Measurements from ENCODE around the gene PCBD1.

The PCBD1 gene

DNA sequence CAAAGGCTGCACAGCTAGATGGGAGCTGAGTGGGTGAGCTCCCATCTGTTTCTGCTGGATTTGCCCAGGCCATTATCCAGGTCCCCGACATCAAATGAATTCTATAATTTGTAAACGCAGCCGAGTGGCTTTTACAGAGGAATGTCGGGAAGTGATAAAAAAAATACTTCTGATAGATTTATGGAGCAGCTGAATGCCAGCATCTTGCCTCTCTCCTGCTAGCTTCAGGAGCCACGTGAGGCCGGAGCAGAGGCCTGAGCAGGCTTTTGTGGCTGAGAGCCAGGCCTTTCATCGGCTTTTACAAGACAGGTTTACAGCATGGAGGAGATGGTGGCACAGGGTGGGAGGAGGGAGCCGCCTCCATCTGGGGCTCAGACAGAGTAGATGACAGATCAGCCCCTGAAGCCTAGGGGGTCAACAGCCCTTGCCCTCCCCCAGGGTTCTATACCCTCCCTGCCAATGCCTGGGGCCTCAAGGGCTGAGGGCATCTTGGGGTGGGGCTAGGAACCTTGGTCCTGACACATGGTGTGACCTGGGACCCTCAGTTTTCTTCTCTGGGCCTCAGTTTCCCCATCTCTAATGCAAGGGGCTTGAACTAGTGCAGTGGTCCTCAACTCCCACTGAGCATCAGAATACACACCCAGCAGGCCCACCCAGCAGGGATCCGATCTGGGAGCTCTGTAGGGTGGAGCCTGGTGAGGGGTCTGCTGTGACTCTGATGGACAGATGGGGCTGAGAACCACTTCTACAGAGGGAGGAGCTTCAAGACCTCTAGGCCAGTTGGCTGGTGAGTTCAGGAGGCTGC lies 44.2 kb upstream of the PCBD1 start:
- TF ChIP-seq, protein P1, sequence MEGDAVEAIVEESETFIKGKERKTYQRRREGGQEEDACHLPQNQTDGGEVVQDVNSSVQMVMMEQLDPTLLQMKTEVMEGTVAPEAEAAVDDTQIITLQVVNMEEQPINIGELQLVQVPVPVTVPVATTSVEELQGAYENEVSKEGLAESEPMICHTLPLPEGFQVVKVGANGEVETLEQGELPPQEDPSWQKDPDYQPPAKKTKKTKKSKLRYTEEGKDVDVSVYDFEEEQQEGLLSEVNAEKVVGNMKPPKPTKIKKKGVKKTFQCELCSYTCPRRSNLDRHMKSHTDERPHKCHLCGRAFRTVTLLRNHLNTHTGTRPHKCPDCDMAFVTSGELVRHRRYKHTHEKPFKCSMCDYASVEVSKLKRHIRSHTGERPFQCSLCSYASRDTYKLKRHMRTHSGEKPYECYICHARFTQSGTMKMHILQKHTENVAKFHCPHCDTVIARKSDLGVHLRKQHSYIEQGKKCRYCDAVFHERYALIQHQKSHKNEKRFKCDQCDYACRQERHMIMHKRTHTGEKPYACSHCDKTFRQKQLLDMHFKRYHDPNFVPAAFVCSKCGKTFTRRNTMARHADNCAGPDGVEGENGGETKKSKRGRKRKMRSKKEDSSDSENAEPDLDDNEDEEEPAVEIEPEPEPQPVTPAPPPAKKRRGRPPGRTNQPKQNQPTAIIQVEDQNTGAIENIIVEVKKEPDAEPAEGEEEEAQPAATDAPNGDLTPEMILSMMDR (IDR thresholded peaks at IDR 0.05), result no peak
- no peak for TF ChIP-seq ZFX (IDR thresholded peaks at IDR 0.05; ENCODE audit: borderline replicate concordance)
- no peak overlapping the region for H3K27ac ChIP-seq

DNA sequence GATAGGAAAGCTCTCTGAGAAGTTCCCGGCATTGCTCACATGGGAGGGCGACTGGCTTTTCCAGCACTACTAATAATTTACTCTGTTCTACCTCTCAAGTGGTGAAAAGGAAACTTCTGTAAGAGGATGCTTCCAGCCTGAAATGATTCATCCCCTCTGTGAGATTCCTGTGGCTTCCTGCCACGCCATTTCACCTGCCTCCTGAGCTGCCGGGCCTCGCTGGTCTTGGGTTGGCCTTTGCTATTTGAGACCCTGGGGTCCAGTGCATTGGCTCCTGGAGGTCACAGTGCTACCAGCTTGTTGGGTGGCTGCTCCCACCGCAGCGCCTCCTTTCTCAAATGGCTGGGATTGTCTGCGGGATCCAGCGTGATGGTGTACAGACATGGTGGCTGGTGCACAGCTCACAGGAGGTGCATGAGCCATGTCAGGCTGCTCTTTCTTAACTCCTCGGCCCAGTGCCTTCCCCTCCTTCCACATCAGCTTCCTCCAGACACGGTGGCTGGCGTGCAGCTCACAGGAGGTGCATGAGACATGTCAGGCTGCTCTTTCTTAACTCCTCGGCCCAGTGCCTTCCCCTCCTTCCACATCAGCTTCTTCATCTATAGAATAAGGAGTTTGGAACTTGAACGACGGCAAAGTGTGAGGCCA lies 42.9 kb upstream of the PCBD1 start:
- H3K27ac ChIP-seq, result no peak overlapping the region
- TF ChIP-seq, protein P1 (IDR thresholded peaks at IDR 0.05), result no peak
- TF ChIP-seq ZFX (IDR thresholded peaks at IDR 0.05; ENCODE audit: borderline replicate concordance), result no peak

DNA sequence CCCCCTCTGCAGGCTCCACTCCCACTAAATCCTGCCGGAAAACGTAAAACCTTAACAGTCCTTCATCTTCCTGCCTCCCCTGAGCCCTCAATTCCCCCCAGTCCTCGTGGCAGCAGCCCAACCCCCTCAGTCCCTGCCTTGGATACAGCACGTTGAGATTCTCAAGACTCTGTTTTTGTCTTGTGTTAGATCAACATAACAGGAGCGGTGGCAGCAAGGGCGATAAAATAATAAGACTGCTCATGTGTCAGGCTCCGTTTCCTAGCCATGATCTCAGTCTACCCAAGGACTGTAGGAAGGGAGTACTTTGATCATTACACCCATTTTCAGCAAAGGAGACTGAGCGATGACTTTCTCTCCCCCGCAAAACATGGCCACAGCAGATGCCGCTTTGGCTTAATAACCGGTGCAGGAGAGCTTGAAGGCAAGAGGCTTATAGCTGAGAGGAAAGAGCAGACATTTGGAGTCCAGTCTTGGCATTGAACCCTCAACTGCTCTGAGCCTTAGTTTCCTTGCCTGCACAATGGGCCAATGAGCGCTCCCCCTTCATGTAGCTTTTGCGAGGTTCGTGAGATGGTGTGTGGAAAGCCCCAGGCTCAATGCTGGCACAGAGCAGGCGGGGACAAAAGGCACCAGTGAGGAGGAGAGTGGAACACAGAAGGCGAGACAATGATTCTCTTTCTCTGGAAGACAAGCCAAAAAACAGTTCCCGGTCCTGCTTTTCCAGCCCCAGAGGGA lies 42.1 kb upstream of the PCBD1 start:
- no peak overlapping the region for H3K27ac ChIP-seq
- TF ChIP-seq ZFX (IDR thresholded peaks at IDR 0.05; ENCODE audit: borderline replicate concordance), result no peak
- TF ChIP-seq, protein P1 (IDR thresholded peaks at IDR 0.05), result no peak

DNA sequence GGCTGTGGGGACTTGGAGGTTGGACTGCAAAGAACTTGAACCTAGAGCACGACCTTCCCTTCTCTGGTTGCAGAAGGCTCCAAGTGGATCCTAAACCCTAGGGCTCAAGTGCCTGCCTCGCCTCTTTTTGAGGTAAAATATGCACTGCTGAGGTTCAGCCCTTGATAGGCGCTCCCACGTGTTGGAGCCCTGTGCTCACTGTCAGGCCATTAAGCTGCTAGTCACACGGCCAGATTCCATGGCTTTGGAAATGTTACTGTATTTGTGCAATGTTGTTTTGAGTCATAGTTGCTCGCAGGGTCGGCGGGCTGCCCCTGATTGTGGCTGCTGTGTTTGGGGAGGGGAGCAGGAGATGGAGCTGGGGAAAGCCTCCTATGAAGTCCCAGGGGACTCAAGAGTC lies 39.8 kb upstream of the PCBD1 start:
- no peak overlapping the region for H3K27ac ChIP-seq
- no peak for TF ChIP-seq ZFX (IDR thresholded peaks at IDR 0.05; ENCODE audit: borderline replicate concordance)
- TF ChIP-seq, protein P1 (IDR thresholded peaks at IDR 0.05), result no peak

DNA sequence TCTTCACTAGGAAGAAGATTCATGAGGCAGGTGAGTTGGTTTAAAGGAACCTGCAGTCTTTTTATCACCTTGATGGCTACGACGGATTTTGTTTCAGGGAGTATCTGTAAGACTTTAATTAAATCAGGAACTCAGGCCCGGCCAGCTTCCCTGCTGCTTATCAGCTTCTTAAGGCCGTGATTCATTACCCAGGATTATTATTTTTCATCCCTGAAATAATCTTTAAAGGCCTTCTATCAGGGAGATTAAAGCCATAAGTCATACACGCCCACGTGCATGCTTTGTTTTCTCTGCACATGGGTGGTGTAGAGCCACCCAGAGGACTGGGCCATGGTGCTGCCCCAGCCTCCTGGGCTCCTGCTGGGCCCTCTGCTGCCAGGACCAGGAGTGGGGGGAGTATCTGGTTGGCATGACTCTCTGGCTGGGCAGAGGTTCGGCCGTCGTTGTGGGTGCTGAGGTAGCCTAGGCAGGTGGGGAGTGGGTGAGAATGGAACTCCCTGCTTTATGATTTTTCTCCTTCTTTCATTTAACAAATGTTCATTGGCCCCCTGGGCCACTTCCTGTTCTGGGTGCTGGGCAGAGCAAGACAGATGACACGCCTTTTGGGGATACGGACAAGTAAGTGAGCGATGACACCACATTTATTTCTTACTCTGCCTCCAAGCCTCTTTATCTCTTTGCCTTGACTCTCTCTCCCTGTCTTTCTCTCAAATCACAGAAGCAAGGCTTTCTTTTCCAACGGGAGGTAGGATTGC lies 39.0 kb upstream of the PCBD1 start:
- H3K27ac ChIP-seq, result no peak overlapping the region
- TF ChIP-seq, protein P1 (IDR thresholded peaks at IDR 0.05), result no peak
- TF ChIP-seq ZFX (IDR thresholded peaks at IDR 0.05; ENCODE audit: borderline replicate concordance), result no peak

DNA sequence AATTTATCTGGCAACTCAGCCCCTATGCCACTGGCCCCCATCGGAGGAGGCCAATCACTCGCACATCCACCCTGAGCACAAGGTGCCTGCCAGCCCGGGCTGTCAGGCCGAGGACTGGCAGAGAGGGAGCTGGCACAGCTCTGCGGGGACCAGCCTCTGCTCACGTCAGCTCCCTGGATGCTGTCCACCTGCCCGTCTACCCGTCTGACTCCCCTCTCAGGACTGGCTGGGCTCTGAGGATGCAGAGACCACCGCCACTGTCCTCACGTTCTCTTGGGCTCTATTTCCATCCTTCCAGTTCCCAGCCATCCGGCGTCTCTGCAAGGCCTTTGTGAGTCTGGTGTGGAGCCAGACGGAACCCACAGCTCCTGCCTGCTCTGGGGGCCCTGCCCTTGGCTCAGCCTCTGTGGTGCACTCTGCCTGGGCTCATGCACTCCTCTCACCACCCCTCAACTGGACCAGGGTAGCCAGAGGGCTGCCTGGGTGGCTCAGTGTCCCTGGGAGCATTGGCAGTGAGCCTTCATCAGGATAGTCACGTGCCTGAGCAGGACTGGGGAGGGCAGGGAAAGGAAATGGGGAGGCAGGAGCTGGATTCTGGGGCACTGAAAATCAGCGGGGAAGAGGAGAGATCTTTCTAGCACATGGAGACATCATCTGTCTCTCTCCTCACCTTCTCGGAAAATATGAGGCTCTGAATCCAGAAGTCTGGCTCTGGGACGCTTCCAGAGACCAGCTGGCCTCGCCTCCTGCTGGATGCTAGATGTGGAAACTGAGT lies 38.0 kb upstream of the PCBD1 start:
- H3K27ac ChIP-seq, result no peak overlapping the region
- TF ChIP-seq ZFX (IDR thresholded peaks at IDR 0.05; ENCODE audit: borderline replicate concordance), result no peak
- TF ChIP-seq, protein P1 (IDR thresholded peaks at IDR 0.05), result no peak

Data from 22Rv1 (cell line).